ENCODE results near the gene GALM.
"Not testable (repeated sequence)": the region's sequence is repeated elsewhere in the genome, so short reads cannot be mapped to it uniquely, and the experiment has no call there.

Gene GALM

DNA sequence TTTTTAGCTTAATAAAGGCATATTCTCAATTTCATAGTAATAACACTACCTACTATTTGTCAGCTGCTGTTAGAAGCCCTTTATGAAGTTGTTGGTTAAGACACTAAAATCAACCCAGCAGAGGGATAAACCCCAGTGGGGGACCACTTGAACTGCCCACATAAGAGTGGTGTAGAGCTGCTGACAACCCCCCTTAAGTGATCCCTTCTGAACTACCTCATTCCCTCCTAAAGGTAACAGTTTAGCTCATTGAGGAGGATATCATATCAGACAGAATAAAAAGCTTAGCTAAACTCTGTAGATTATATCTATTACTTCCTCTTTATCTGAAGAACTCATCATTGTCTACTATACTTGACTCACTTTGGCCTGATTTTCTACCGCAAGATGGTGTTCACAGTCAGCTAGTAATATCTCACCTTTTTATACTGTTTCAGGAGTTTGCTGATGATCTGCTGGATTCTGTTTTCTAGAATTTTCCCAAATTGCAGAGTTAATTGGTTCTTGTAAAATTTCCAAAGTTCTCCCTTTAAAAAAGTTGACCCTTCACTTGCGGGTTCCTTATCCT lies 16.2 kb downstream of the GALM start:
- Mint-ChIP-seq H3K4me3 (peak overlapping the region; percentile 51), H3K9me3 (no peaks in the 10 kb centered on the region), H3K36me3 (ENCODE audit: low read depth) (peaks cover 92% of the 10 kb centered on the region), H3K4me1 (ENCODE audit: low read depth) (peaks cover 49% of the 10 kb centered on the region), H3K27me3 (no peaks in the 10 kb centered on the region), H3K27ac (peak overlapping the region; percentile 91)
- DNase-seq, result no peak

DNA sequence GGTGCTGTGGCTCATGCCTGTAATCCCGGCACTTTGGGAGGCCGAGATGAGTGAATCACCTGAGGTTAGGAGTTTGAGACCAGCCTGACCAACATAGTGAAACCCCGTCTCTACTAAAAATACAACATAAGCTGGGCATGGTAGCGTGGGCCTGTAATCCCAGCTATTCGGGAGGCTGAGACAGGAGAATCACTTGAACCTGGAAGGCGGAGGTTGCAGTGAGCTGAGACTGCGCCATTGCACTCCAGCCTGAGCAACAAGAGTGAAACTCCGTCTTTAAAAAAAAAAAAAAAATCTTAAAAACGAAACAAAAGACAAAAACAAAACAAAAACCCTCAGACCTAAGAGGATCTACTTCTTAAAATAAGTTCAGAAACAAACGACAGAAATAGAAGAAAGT lies 16.7 kb downstream of the GALM start:
- H3K27me3 Mint-ChIP-seq, DNase-seq, H3K9me3 Mint-ChIP-seq: not testable (repeated sequence)
- Mint-ChIP-seq H3K4me1 (ENCODE audit: low read depth) (peaks cover 44% of the 10 kb centered on the region), H3K27ac (peak overlapping the region; percentile 91), H3K36me3 (ENCODE audit: low read depth) (peaks cover 92% of the 10 kb centered on the region), H3K4me3 (peak overlapping the region; percentile 51)

DNA sequence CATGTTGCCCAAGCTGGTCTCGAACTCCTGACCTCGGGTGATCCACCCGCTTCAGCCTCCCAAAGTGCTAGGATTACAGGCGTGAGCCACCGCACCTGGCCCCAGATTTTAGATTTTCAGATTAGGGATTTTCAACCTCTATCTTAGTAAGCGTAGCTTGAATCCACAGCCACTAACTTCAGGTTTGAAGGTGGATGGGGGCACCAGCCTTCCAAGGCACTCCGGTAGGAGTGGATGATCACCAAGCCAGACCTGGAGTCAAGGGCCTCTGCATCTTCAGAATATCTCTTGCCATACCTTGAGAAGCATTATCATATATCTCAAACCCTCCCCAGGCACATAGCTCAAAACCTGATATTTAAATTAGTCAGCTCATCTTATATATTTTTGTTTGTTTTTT lies 17.9 kb downstream of the GALM start:
- H3K9me3 Mint-ChIP-seq, result no peaks in the 10 kb centered on the region

DNA sequence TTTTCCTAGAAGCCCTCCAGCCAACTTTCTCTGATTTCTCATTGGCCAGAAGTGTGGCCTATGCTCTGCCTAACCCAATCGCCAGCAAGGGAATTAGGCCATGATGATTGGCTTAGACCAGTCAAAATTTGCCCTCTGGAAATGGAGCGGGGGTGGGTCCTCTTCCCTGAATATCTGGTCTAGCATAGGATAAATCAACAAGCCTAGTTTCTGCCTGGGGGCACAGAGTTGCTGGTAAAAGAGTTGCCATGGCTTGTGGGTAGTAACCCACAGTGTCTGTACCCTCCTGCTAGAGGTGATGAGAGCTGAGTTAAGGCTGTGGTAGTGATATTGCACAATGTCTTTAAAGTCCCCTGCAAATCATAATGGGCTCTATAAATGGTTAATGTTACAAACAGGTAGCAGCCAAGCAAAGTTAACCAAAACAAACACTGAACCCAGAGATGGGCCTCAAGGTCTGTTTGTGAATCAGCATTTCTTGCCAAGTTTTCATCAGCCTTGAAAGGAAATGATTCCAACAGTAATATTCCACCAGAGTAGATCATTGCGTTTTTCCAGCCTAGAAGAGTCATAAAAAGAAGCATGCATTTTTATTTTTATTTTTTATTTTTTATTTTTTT lies 19.3 kb downstream of the GALM start:
- Mint-ChIP-seq H3K4me1 (ENCODE audit: low read depth) (peaks cover 45% of the 10 kb centered on the region), H3K9me3 (no peaks in the 10 kb centered on the region), H3K27me3 (no peaks in the 10 kb centered on the region), H3K27ac (peak overlapping the region; percentile 76), H3K36me3 (ENCODE audit: low read depth) (peaks cover 90% of the 10 kb centered on the region), H3K4me3 (no peak overlapping the region)
- DNase-seq, result no peak

More for the DNA sequence above, 17.9 kb downstream of the GALM start:
- DNase-seq, result no peak
- peaks cover 40% of the 10 kb centered on the region for H3K4me1 Mint-ChIP-seq (ENCODE audit: low read depth)
- H3K27me3 Mint-ChIP-seq, result no peaks in the 10 kb centered on the region
- H3K36me3 Mint-ChIP-seq (ENCODE audit: low read depth), result peaks cover 91% of the 10 kb centered on the region
- H3K27ac Mint-ChIP-seq, result peak overlapping the region; percentile 22
- H3K4me3 Mint-ChIP-seq, result no peak overlapping the region

DNA sequence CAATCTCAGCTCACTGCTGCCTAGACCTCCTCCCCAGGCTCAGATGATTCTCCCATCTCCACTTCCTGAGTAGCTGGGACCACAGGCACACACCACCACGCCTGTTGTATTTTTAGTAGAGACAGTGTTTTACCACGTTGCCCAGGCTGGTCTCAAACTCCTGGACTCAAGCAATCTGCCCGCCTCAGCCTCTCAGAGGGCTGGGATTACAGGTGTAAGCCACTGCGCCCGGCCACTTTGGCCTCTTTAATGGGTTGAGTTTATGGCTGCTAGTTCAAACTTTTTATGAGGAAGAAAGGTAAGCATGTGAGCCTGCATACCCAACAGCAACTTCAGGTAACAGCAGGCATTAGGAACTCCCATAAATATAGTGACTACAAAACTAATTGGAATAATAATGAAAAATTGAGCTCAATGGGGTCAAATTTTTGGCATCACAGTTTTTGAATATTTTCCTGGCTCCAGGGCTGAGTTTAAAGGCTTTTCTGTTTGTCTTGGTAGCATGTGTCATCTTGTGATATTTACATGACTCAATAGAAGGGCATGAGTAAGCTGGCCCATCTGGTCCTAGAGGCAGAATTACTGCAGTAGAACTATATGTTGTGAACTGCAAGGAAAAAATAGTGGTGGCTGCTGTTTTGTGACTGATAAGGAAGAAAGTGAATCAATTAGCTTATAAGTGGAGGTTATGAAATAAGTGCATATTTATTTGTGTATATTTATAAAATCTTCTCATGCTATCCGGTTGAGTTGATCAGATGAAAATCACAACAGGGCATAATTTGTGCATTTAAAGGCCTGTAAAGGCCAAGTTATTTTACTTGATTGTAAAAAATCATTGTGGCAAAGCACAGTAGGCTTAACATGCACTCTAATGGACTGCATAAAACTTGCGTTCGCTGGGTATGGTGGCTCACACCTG lies 24.8 kb downstream of the GALM start:
- peak overlapping the region; percentile 90 for H3K27ac Mint-ChIP-seq
- H3K9me3 Mint-ChIP-seq, result no peaks in the 10 kb centered on the region
- no peak for DNase-seq
- peaks cover 54% of the 10 kb centered on the region for H3K4me1 Mint-ChIP-seq (ENCODE audit: low read depth)
- no peak overlapping the region for H3K4me3 Mint-ChIP-seq
- no peaks in the 10 kb centered on the region for H3K27me3 Mint-ChIP-seq
- peaks cover 86% of the 10 kb centered on the region for H3K36me3 Mint-ChIP-seq (ENCODE audit: low read depth)

DNA sequence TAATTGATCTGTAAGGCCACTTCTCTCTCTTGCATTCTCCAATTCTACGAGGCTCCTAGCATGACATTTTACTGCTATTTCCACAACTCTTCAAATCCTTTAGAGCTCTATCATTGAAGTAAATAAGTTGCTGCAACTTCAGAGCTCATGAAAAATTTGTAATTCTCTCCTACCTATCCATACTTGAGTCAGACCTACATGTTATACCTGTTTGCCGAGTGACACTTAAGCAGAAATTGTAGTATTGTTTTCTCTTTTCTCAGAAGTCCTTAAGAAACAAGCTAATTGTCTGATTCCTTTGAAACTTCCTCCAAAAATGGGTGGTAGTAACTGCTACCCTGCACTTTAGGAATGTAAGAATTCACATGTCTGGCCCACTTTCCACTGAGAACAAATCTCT lies 26.1 kb downstream of the GALM start:
- H3K9me3 Mint-ChIP-seq, result no peaks in the 10 kb centered on the region
- peak overlapping the region; percentile 74 for H3K27ac Mint-ChIP-seq
- peaks cover 84% of the 10 kb centered on the region for H3K36me3 Mint-ChIP-seq (ENCODE audit: low read depth)
- no peak for DNase-seq
- peaks cover 58% of the 10 kb centered on the region for H3K4me1 Mint-ChIP-seq (ENCODE audit: low read depth)
- no peaks in the 10 kb centered on the region for H3K27me3 Mint-ChIP-seq
- H3K4me3 Mint-ChIP-seq, result no peak overlapping the region

DNA sequence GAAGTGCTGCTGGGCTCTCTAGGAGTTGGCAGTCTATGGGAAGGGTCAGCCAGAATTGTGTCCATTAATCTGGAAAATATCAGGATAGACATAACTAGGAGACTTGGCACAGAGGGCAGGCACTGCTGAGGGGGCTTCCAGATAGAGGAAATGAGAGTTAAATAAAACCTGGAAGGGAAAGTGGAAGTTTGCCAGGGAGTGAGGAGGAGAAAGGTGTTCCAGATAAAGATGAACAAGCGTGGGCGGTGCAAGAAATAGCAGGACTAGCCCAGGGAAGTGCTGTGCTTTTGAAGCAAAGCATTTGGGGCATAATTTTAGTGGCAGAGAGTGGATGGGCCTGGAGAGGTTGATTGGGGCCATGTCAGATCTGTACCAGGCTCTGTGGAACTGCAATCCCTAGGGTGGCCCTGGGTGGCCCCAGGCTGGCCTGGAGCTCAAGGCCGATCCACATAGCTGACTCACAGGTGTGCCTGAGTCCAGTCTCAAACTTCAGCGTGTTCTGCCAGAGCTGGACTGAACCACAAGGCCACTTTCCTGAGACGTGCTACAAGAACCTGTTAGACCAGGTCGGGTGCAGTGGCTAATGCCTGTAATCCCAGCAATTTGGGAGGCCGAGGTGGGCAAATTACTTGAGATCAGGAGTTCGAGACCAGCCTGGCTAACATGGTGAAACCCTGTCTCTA lies 26.9 kb downstream of the GALM start:
- H3K27me3 Mint-ChIP-seq, result no peaks in the 10 kb centered on the region
- no peak overlapping the region for H3K4me3 Mint-ChIP-seq
- H3K36me3 Mint-ChIP-seq (ENCODE audit: low read depth), result peaks cover 83% of the 10 kb centered on the region
- peak overlapping the region; percentile 74 for H3K27ac Mint-ChIP-seq
- DNase-seq, result no peak
- peaks cover 66% of the 10 kb centered on the region for H3K4me1 Mint-ChIP-seq (ENCODE audit: low read depth)
- no peaks in the 10 kb centered on the region for H3K9me3 Mint-ChIP-seq

DNA sequence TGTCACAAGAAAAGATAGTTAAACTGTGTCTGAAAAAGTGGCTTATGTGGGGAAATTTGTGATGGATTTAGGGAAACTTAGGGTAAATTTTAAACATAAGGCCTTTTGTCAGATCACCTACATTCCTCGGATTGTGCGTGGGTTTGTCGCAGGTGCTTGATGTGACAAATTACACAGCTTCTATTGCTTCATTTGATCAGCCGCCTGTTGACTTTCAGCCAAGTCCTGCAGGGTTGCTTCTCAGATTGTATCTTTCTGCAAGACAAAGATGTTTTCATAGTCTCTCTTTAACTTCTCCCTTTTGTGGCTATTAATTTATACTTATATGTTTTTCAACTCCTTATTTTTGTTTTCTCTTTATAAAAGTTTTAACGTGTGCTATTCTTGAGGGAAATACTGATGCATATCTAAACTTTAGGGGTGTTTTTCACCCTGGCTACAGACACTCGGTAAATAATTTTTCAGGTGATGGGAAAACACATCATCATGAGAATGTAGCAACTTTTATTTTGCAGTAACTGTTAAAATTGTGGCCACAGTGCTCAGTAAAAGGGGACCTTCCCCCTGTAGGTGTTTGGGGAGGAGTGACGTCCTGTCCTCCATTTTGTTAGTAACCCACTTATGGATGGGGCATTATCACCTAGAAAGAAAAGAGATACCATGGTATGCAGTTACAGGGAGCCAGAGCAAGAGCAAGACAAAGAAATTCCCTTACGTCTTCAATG lies 31.4 kb downstream of the GALM start:
- no peak for DNase-seq
- peaks cover 67% of the 10 kb centered on the region for H3K36me3 Mint-ChIP-seq (ENCODE audit: low read depth)
- peak overlapping the region; percentile 82 for H3K27ac Mint-ChIP-seq
- H3K4me3 Mint-ChIP-seq, result peak overlapping the region; percentile 30
- no peaks in the 10 kb centered on the region for H3K9me3 Mint-ChIP-seq
- H3K27me3 Mint-ChIP-seq, result no peaks in the 10 kb centered on the region
- H3K4me1 Mint-ChIP-seq (ENCODE audit: low read depth), result peaks cover 66% of the 10 kb centered on the region

DNA sequence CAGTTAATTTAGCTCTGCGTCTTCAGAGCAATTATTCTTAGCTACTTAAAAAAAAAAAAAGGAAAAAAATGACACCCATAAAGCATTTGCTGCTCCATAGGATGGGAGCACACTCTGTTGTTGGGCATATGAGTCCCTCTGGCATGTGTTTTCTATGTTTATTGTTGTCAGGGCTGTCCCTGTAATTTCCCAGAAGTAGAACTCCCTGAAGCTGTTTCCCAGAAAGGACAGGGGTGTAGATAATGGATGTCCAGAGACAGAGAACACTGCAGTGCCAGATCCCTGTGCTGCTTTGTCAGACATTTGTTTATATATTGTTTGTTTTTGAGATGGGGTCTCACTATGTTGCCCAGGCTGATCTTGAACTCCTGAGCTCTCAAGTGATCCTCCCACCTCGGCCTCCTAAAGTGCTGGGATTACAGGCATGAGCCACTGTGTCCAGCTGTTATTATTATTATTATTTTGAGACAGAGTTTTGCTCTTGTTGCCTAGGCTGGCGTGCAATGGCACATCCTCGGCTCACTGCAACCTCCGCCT lies 32.6 kb downstream of the GALM start:
- Mint-ChIP-seq H3K4me1 (ENCODE audit: low read depth) (peaks cover 61% of the 10 kb centered on the region), H3K27ac (peak overlapping the region; percentile 57), H3K9me3 (no peaks in the 10 kb centered on the region), H3K4me3 (no peak overlapping the region), H3K36me3 (ENCODE audit: low read depth) (peaks cover 61% of the 10 kb centered on the region), H3K27me3 (no peaks in the 10 kb centered on the region)
- no peak for DNase-seq

DNA sequence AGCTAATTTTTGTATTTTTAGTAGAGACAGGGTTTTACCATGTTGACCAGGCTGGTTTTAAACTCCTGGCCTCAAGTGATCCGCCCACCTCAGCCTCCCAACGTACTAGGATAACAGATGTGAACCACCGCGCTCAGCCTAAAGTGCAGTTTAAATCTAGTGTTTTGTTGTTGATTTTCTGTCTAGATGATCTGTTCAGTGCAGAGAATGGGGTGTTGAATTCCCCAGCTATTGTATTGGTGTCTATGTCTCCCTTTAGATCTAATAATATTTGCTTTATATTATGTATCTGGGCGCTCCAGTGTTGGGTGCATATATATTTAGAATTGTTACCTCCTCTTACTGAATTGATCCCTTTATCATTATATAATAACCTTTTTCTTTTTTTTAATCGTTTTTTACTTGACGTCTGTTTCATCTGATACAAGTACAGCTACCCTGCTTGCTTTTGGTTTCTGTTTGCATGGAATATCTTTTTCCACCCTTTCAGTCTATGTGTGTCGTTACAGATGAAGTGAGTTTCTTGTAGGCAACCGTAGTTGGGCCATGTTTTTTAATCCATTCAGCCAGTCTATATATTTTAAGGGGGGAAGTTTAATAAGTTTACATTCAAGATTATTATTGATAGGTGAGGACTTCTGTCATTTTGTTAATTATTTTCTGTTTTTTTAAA lies 34.3 kb downstream of the GALM start:
- H3K9me3 Mint-ChIP-seq, result no peaks in the 10 kb centered on the region
- peak overlapping the region; percentile 37 for H3K4me3 Mint-ChIP-seq
- peak overlapping the region; percentile 84 for H3K27ac Mint-ChIP-seq
- H3K36me3 Mint-ChIP-seq (ENCODE audit: low read depth), result peaks cover 59% of the 10 kb centered on the region
- no peak for DNase-seq
- H3K27me3 Mint-ChIP-seq, result no peaks in the 10 kb centered on the region
- H3K4me1 Mint-ChIP-seq (ENCODE audit: low read depth), result peaks cover 61% of the 10 kb centered on the region

DNA sequence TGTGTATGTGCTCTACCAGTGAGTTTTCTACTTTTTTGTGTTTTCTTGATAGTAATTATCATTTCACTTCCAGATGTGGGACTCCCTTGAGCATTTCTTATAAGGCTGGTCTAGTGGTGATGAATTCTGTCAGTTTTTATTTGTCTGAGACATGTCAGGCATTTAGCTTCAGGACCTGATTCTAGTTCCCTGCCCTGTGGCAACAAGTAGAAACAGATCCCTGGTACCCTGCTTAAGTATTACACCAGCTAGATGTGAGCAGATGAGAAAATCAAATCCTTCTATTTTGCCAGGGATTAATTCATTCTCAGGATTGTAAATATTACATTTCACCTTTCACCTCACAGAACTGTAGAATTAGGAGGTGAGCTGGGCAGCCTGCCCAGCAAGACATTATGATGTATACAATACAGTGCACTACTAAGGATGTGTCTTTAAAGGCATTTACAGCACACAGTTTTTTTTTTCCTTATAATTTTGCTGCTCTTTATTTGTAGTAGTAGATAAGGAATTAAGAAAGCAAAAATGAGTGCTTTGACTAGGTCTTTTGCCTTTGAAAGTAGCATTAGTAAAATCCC lies 35.1 kb downstream of the GALM start:
- peaks cover 64% of the 10 kb centered on the region for H3K4me1 Mint-ChIP-seq (ENCODE audit: low read depth)
- H3K9me3 Mint-ChIP-seq, result no peaks in the 10 kb centered on the region
- H3K27me3 Mint-ChIP-seq, result no peaks in the 10 kb centered on the region
- H3K36me3 Mint-ChIP-seq (ENCODE audit: low read depth), result peaks cover 58% of the 10 kb centered on the region
- H3K27ac Mint-ChIP-seq, result peak overlapping the region; percentile 84
- peak overlapping the region; percentile 37 for H3K4me3 Mint-ChIP-seq
- no peak for DNase-seq

DNA sequence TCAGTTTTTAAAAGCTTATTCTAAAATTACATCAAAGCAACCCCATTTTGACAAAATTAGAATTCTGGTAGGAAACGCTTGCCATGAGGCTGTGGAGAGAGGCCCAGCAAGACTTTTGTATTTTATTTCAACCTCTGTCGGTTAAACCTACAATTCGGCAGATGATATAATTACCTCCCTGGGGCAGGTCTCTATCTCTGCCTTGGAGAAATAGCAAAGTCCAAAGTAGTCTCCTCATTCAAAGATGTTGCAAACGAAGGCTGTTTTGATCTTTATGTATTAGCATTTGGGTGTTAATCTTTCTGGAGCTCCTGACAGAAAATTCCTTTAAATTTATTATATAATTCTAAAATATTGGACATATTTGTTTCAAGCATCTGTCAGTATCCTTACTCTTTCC lies 35.6 kb downstream of the GALM start:
- peaks cover 57% of the 10 kb centered on the region for H3K36me3 Mint-ChIP-seq (ENCODE audit: low read depth)
- H3K4me3 Mint-ChIP-seq, result no peak overlapping the region
- peak overlapping the region; percentile 84 for H3K27ac Mint-ChIP-seq
- peaks cover 62% of the 10 kb centered on the region for H3K4me1 Mint-ChIP-seq (ENCODE audit: low read depth)
- DNase-seq, result no peak
- H3K9me3 Mint-ChIP-seq, result no peaks in the 10 kb centered on the region
- no peaks in the 10 kb centered on the region for H3K27me3 Mint-ChIP-seq

DNA sequence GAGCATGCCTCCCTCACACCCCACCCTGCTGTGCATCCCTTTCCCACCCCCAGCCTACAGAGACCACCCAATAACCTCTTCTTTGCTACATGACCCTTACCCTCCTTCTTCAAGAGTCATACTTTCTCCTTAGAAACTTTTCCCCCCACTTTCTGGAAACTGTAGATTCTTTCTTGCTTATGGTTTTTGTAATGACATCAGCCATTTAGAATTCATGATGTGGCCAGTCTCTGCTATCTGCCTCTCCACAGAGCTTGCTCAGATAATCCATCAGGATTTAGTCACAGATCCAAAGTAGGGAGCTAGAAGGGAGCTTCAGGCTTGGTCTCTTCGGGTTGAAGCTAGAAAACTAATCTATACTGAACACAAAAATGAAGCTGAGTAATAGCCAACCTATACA lies 36.5 kb downstream of the GALM start:
- Mint-ChIP-seq H3K4me1 (ENCODE audit: low read depth) (peaks cover 63% of the 10 kb centered on the region), H3K36me3 (ENCODE audit: low read depth) (peaks cover 58% of the 10 kb centered on the region), H3K4me3 (no peak overlapping the region), H3K9me3 (no peaks in the 10 kb centered on the region), H3K27me3 (no peaks in the 10 kb centered on the region), H3K27ac (peak overlapping the region; percentile 85)
- no peak for DNase-seq

Data from activated T-cell treated with anti-CD3 and anti-CD28 coated beads, Interleukin-2, amount 50 U/mL, for 24 hours (primary cell).